Gastrocnemius medialis (tissue), 4 donors: ENCODE data around the gene ASAP2.

Experiments used
- POLR2A ChIP-seq, 2 donors: fragments of 450-650 bp; IDR thresholded peaks; one replicate each; pipeline ENCODE4 v1.6.1; 2017; ENCODE audit warnings: antibody characterized with exemption in 2 of 2, mild to moderate bottlenecking in 2 of 2, moderate library complexity in 2 of 2
- TF ChIP-seq, protein P1 (sequence below), 5 experiments: fragments of 450-650 bp in 3 of 5; fragments of 200-600 bp in 2 of 5; sonication (generic) in 2 of 5; IDR thresholded peaks in 4 of 5; conservative IDR thresholded peaks in 1 of 5; 1 replicate in 4 of 5; 2 replicates in 1 of 5; pipeline ENCODE4 v1.5.1; 2016 to 2019; ENCODE audit warnings: antibody characterized with exemption in 5 of 5, mild to moderate bottlenecking in 3 of 5, moderate library complexity in 3 of 5

DNA sequence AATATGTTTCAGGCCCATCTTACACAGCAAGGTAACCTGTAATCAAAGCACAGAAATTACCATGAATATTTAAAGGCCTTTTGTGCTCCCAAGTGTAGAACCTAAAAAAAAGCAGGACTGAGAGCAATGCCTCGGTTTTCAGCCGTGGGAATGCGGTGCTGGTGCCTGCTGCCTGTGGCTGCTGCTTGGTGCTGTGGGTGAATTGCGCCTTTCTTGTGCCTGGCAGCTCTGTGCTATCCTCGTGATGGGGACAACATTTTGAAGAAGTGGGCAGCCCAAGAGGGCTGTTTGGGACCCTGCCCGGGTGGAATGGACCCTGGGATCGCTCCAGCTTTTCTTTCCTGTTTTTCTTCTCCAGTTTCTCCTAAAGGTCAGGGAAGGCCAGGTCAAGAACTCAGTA lies 91.2 kb downstream of the ASAP2 start:
- TF ChIP-seq, protein P1, sequence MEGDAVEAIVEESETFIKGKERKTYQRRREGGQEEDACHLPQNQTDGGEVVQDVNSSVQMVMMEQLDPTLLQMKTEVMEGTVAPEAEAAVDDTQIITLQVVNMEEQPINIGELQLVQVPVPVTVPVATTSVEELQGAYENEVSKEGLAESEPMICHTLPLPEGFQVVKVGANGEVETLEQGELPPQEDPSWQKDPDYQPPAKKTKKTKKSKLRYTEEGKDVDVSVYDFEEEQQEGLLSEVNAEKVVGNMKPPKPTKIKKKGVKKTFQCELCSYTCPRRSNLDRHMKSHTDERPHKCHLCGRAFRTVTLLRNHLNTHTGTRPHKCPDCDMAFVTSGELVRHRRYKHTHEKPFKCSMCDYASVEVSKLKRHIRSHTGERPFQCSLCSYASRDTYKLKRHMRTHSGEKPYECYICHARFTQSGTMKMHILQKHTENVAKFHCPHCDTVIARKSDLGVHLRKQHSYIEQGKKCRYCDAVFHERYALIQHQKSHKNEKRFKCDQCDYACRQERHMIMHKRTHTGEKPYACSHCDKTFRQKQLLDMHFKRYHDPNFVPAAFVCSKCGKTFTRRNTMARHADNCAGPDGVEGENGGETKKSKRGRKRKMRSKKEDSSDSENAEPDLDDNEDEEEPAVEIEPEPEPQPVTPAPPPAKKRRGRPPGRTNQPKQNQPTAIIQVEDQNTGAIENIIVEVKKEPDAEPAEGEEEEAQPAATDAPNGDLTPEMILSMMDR (IDR thresholded peaks at IDR 0.05 in 4 of 5, conservative IDR thresholded peaks at IDR 0.05 in 1 of 5), result no peak
- no peak for TF ChIP-seq POLR2A (IDR thresholded peaks at IDR 0.05)
